ENCODE results near the gene SPRR5.

The SPRR5 gene

GRCh38 chr1:152982076-152982475 lies 35.1 kb downstream of the SPRR5 start:
- TF ChIP-seq CTCF (IDR thresholded peaks at IDR 0.05; ENCODE audit: extremely low read depth, missing control alignments) = no peak
- DNase-seq (ENCODE audit: low spot score) = no peak

GRCh38 chr1:152983234-152983633 lies 36.2 kb downstream of the SPRR5 start:
- TF ChIP-seq CTCF (IDR thresholded peaks at IDR 0.05; ENCODE audit: extremely low read depth, missing control alignments) = no peak

GRCh38 chr1:152983743-152984142 lies 36.7 kb downstream of the SPRR5 start, which contains the start of gene SPRR1A:
Gene SPRR1A, plus strand, starts transcription at chr1:152984081. Its CDS starts 1,150 bp downstream, at chr1:152985231.
- TF ChIP-seq CTCF (IDR thresholded peaks at IDR 0.05; ENCODE audit: extremely low read depth, missing control alignments) = no peak
- no peak for DNase-seq (ENCODE audit: low spot score)

More at GRCh38 chr1:152983234-152983633, 36.2 kb downstream of the SPRR5 start:
- no peak for DNase-seq (ENCODE audit: low spot score)

- TF ChIP-seq CTCF (IDR thresholded peaks at IDR 0.05; ENCODE audit: extremely low read depth, missing control alignments) = no peak
- DNase-seq (ENCODE audit: low spot score) = no peak
These were observed 39.6 kb downstream of the SPRR5 start for GRCh38 chr1:152986578-152986977.

- no peak for DNase-seq (ENCODE audit: low spot score)
- no peak for TF ChIP-seq CTCF (IDR thresholded peaks at IDR 0.05; ENCODE audit: extremely low read depth, missing control alignments)
These were observed 46.2 kb downstream of the SPRR5 start for GRCh38 chr1:152993186-152993585.

- no peak for DNase-seq (ENCODE audit: low spot score)
- TF ChIP-seq CTCF (IDR thresholded peaks at IDR 0.05; ENCODE audit: extremely low read depth, missing control alignments) = no peak
These were observed 48.8 kb downstream of the SPRR5 start for GRCh38 chr1:152995842-152996241.

- no peak for DNase-seq (ENCODE audit: low spot score)
- TF ChIP-seq CTCF (IDR thresholded peaks at IDR 0.05; ENCODE audit: extremely low read depth, missing control alignments) = no peak
These were observed 49.8 kb downstream of the SPRR5 start for GRCh38 chr1:152996633-152997400.
